PFSK-1 (cell line): ENCODE measurements around the gene KMT2E. TPM values are rescaled to one million over a fixed set of nuclear protein-coding genes. Genes with fewer than 3 reads are reported as not detected.

Experiments used
- FOXP2 ChIP-seq: optimal IDR thresholded peaks from 2 replicates; pipeline ENCODE3; 2011; ENCODE audit warnings: borderline replicate concordance, control low read depth, inconsistent platforms; ENCODE audit not compliant: insufficient read depth; ENCODE audit errors: extremely low read length, extremely low read depth
- POLR2AphosphoS5 ChIP-seq: IDR thresholded peaks from 2 replicates; pipeline ENCODE4 v1.6.1; 2012; ENCODE audit warnings: low read depth, mild to moderate bottlenecking, control low read depth, low read length, moderate library complexity
- REST ChIP-seq, 2 experiments: IDR thresholded peaks; 2 replicates each; pipeline versions ENCODE4 v1.6.1 to v1.8.0; 2011 to 2012; ENCODE audit warnings: low read depth in 2 of 2, low read length in 2 of 2, control low read depth in 1 of 2, inconsistent platforms in 1 of 2, mild to moderate bottlenecking in 1 of 2, moderate library complexity in 1 of 2; ENCODE audit not compliant: insufficient read depth in 1 of 2
- SIN3A ChIP-seq: IDR thresholded peaks from 2 replicates; pipeline ENCODE4 v1.6.1; 2012; ENCODE audit warnings: mild to moderate bottlenecking, low read length, moderate library complexity, borderline replicate concordance; ENCODE audit not compliant: insufficient read depth
- TAF1 ChIP-seq: IDR thresholded peaks from 2 replicates; pipeline ENCODE4 v1.6.1; 2012; ENCODE audit warnings: low read length, control low read depth, borderline replicate concordance; ENCODE audit not compliant: insufficient read depth
- polyA plus RNA-seq: library from polyadenylated mRNA; unstranded; fragments of >200 nt; gene quantifications from one replicate; pipeline ENCODE4 v1.2.1, GENCODE V29; 2012; ENCODE audit warnings: low read depth, missing spikeins; ENCODE audit not compliant: insufficient read length

Gene KMT2E
- polyA plus RNA-seq: 11.7 TPM

GRCh38 chr7:105013816-105014692 lies at the start of gene KMT2E:
KMT2E (plus strand) TSS chr7:105014205; CDS start chr7:105040953, 26,748 bp downstream.
- peak in 1 of 2 experiments; percentile 17; a peak in 1 of 4 replicates for TF ChIP-seq REST (IDR thresholded peaks at IDR 0.05; ENCODE audit: insufficient read depth in 1 of 2, low read depth in 2 of 2, low read length in 2 of 2)
- no peak for TF ChIP-seq POLR2AphosphoS5
- TF ChIP-seq FOXP2: peak; percentile 56
- no peak for TF ChIP-seq SIN3A
- peak; percentile 56; the same call in 1 of the 2 replicates for TF ChIP-seq TAF1

- no peak for TF ChIP-seq FOXP2
- no peak for TF ChIP-seq SIN3A
- TF ChIP-seq TAF1: no peak
- TF ChIP-seq REST (IDR thresholded peaks at IDR 0.05; ENCODE audit: insufficient read depth in 1 of 2, low read depth in 2 of 2, low read length in 2 of 2): no peak
- TF ChIP-seq POLR2AphosphoS5: no peak
Measured at GRCh38 chr7:104964626-104965236, 49.3 kb upstream of the KMT2E start.

GRCh38 chr7:104966022-104966421 lies 48.0 kb upstream of the KMT2E start:
- TF ChIP-seq SIN3A (no peak), TAF1 (no peak), REST (IDR thresholded peaks at IDR 0.05; ENCODE audit: insufficient read depth in 1 of 2, low read depth in 2 of 2, low read length in 2 of 2) (no peak), POLR2AphosphoS5 (no peak), FOXP2 (no peak)

GRCh38 chr7:104967088-104967487 lies 46.9 kb upstream of the KMT2E start:
- TF ChIP-seq REST (IDR thresholded peaks at IDR 0.05; ENCODE audit: insufficient read depth in 1 of 2, low read depth in 2 of 2, low read length in 2 of 2) (no peak), POLR2AphosphoS5 (no peak), TAF1 (no peak), FOXP2 (no peak), SIN3A (no peak)
